HepG2 (cell line): Measurements from ENCODE around the gene SLC25A10. TPM values are rescaled to one million over a fixed set of nuclear protein-coding genes. Genes with fewer than 3 reads are reported as not detected.

Experiments
- CEBPZ ChIP-seq: IDR thresholded peaks from 2 replicates; pipeline ENCODE4 v1.6.1; 2012; ENCODE audit warnings: low read length, improper control_type of control experiment
- EEA1 ChIP-seq: sonication (generic); formaldehyde crosslinking; IDR thresholded peaks from 2 replicates; pipeline ENCODE4 v1.5.1; 2020; ENCODE audit warnings: mild to moderate bottlenecking, missing genetic modification reagents, borderline replicate concordance
- GTF3A ChIP-seq: sonication (generic); formaldehyde crosslinking; conservative IDR thresholded peaks from 2 replicates; pipeline ENCODE4 v1.4.0; 2020; ENCODE audit warnings: mild to moderate bottlenecking, missing genetic modification reagents
- HIC2 ChIP-seq: sonication (generic); formaldehyde crosslinking; IDR thresholded peaks from 2 replicates; pipeline ENCODE4 v1.9.0; 2022; ENCODE audit warnings: low read depth, missing genetic modification reagents
- MAF1 ChIP-seq: sonication (generic); formaldehyde crosslinking; IDR thresholded peaks from 2 replicates; pipeline ENCODE4 v1.5.0; 2020; ENCODE audit warnings: missing genetic modification reagents, borderline replicate concordance
- MAX ChIP-seq: IDR thresholded peaks from 2 replicates; pipeline ENCODE4 v1.6.1; 2012; ENCODE audit warnings: inconsistent platforms
- NR2F1 ChIP-seq, 2 experiments: fragments of 450-650 bp in 1 of 2; formaldehyde crosslinking in 1 of 2; IDR thresholded peaks; 2 replicates each; pipeline versions ENCODE4 v1.5.0 to v1.6.1; 2016 to 2020; ENCODE audit warnings: mild to moderate bottlenecking in 1 of 2, missing compliant biosample characterization in 1 of 2, missing genetic modification reagents in 1 of 2, moderate library complexity in 1 of 2
- ONECUT2 ChIP-seq: sonication (generic); formaldehyde crosslinking; IDR thresholded peaks from 2 replicates; pipeline ENCODE4 v1.4.0; 2020; ENCODE audit warnings: missing genetic modification reagents
- POLR2AphosphoS2 ChIP-seq: IDR thresholded peaks from 2 replicates; pipeline ENCODE4 v1.6.1; 2011; ENCODE audit warnings: low read depth, low read length, improper control_type of control experiment
- SKIL ChIP-seq: sonication (generic); formaldehyde crosslinking; IDR thresholded peaks from 2 replicates; pipeline ENCODE4 v1.8.0; 2022; ENCODE audit warnings: missing genetic modification reagents, mild to moderate bottlenecking, moderate library complexity, borderline replicate concordance
- XRCC5 ChIP-seq: fragments of 200-400 bp; formaldehyde crosslinking; optimal IDR thresholded peaks from 2 replicates; pipeline ENCODE3; 2017; ENCODE audit warnings: mild to moderate bottlenecking, low read length
- YY1 ChIP-seq: IDR thresholded peaks from 2 replicates; pipeline ENCODE4 v1.6.1; 2011; ENCODE audit warnings: low read length, low read depth, moderate library complexity, mild to moderate bottlenecking; ENCODE audit not compliant: insufficient read depth, insufficient replicate concordance
- ZNF138 ChIP-seq: sonication (generic); formaldehyde crosslinking; IDR thresholded peaks from 2 replicates; pipeline ENCODE4 v1.5.0; 2020; ENCODE audit warnings: mild to moderate bottlenecking, low read depth, missing genetic modification reagents
- ZNF274 ChIP-seq: sonication (generic); formaldehyde crosslinking; IDR thresholded peaks from 2 replicates; pipeline ENCODE4 v1.5.1; 2020; ENCODE audit warnings: mild to moderate bottlenecking, missing genetic modification reagents
- ZNF326 ChIP-seq: sonication (generic); formaldehyde crosslinking; IDR thresholded peaks from 2 replicates; pipeline ENCODE4 v1.4.0; 2020; ENCODE audit warnings: missing genetic modification reagents, borderline replicate concordance
- ZNF430 ChIP-seq: sonication (generic); formaldehyde crosslinking; IDR thresholded peaks from 2 replicates; pipeline ENCODE4 v1.9.0; 2021; ENCODE audit warnings: mild to moderate bottlenecking, missing genetic modification reagents
- ZNF530 ChIP-seq: sonication (generic); formaldehyde crosslinking; IDR thresholded peaks from 2 replicates; pipeline ENCODE4 v1.5.0; 2020; ENCODE audit warnings: low read depth, mild to moderate bottlenecking, missing genetic modification reagents
- ZNF597 ChIP-seq: sonication (generic); formaldehyde crosslinking; IDR thresholded peaks from 2 replicates; pipeline ENCODE4 v1.5.0; 2020; ENCODE audit warnings: missing genetic modification reagents
- ZNF782 ChIP-seq: sonication (generic); formaldehyde crosslinking; IDR thresholded peaks from 2 replicates; pipeline ENCODE4 v1.4.0; 2020; ENCODE audit warnings: missing genetic modification reagents, mild to moderate bottlenecking, borderline replicate concordance
- polyA plus RNA-seq, 8 experiments: library from polyadenylated mRNA; depleted of rRNA in 3 of 8; stranded (reverse) in 7 of 8; unstranded in 1 of 8; fragments of >200 nt; fragmentation: Illumina TruSeq in 4 of 8; extraction: Trizol in 4 of 8; gene quantifications; 2 replicates each; pipeline versions ENCODE4 v1.2.1 to v1.2.3, GENCODE V29; 2011 to 2016; ENCODE audit warnings: low read depth in 4 of 8, missing spikeins in 1 of 8, mixed read lengths in 1 of 8; ENCODE audit not compliant: insufficient read depth in 1 of 8
- total RNA-seq, 5 experiments: library from RNA; depleted of rRNA; stranded (reverse); fragments of >200 nt; fragmentation: Illumina TruSeq; extraction: Trizol; gene quantifications; 2 replicates each; pipeline ENCODE4 v1.2.3, GENCODE V29; 2016; ENCODE audit warnings: low read depth in 1 of 5

The SLC25A10 gene
- total and polyA plus RNA-seq, 2 of the 13 experiments (the other 11 are each of a cell fraction or from before 2014, with no cell fraction given): 46.5 to 140 TPM

- TF ChIP-seq CEBPZ (no peak), SKIL (CRISPR knock-in tag) (no peak), ZNF138 (CRISPR knock-in tag) (0 out of 2 replicates have a peak, but pooled peaks have one; percentile 37), MAF1 (CRISPR knock-in tag) (no peak), ZNF326 (CRISPR knock-in tag) (no peak), GTF3A (CRISPR knock-in tag) (no peak), MAX (peak; percentile 15; the same call in 1 of the 2 replicates), ZNF597 (CRISPR knock-in tag) (0 out of 2 replicates have a peak, but pooled peaks have one; percentile 19), HIC2 (peak; percentile 63; the same call in 1 of the 2 replicates), ZNF274 (CRISPR knock-in tag) (peak; percentile 19; the same call in 1 of the 2 replicates), ONECUT2 (CRISPR knock-in tag) (no peak), ZNF782 (CRISPR knock-in tag) (0 out of 2 replicates have a peak, but pooled peaks have one; percentile 8), NR2F1 (CRISPR knock-in tag; IDR thresholded peaks at IDR 0.05) (peak in 1 of 2 experiments; percentile 4; a peak in 2 of 4 replicates), XRCC5 (peak; percentile 18), POLR2AphosphoS2 (0 out of 2 replicates have a peak, but pooled peaks have one; percentile 44), EEA1 (no peak), ZNF530 (CRISPR knock-in tag) (no peak), YY1 (peak; percentile 34), ZNF430 (CRISPR knock-in tag) (peak; percentile 80; the same call in 1 of the 2 replicates)
Observed at GRCh38 chr17:81703747-81704654, 8.1 kb upstream of the SLC25A10 start (continued).
